Stomach (tissue), 4 donors: ENCODE data around the gene USP3.

Source experiments
- CTCF ChIP-seq, 7 experiments: fragments of 450-650 bp in 4 of 7; fragments of 200-600 bp in 3 of 7; sonication (generic) in 3 of 7; IDR thresholded peaks; one replicate each; pipeline ENCODE4 v1.5.1; 2016 to 2019; ENCODE audit warnings: antibody characterized with exemption in 7 of 7, control low read depth in 2 of 7, mild to moderate bottlenecking in 1 of 7
- EP300 ChIP-seq: sonication (generic); formaldehyde crosslinking; IDR thresholded peaks from one replicate; pipeline ENCODE4 v1.6.1; 2017; ENCODE audit warnings: antibody characterized with exemption
- POLR2A ChIP-seq, 4 donors: fragments of 450-650 bp; IDR thresholded peaks; one replicate each; pipeline ENCODE4 v1.6.1; 2016; ENCODE audit warnings: antibody characterized with exemption in 4 of 4, control low read depth in 2 of 4, mild to moderate bottlenecking in 1 of 4, moderate library complexity in 1 of 4

GRCh38 chr15:63528138-63528659, 23.8 kb downstream of the USP3 start:
- no peak for TF ChIP-seq CTCF (IDR thresholded peaks at IDR 0.05)
- TF ChIP-seq EP300 = no peak
- no peak for TF ChIP-seq POLR2A (IDR thresholded peaks at IDR 0.05)
